Dermis blood vessel endothelial cell (primary cell): ENCODE data around the gene MYO5A. TPM values are rescaled to one million over a fixed set of nuclear protein-coding genes. Genes with fewer than 3 reads are reported as not detected.
"Not testable (repeated sequence)": the region's sequence is repeated elsewhere in the genome, so short reads cannot be mapped to it uniquely, and the experiment has no call there.

ENCODE experiments used
- DNase-seq: peaks from one replicate; pipeline ENCODE4 v3.0.0; 2010
- total RNA-seq: library from RNA; depleted of rRNA; stranded (reverse); fragments of >200 nt; gene quantifications from 2 replicates; pipeline ENCODE4 v1.2.3, GENCODE V29; 2014

MYO5A gene
- total RNA-seq, 1 donor from 2014 or later: 59.9 TPM

- no peak for DNase-seq
Observed at GRCh38 chr15:52503788-52504496, 24.7 kb downstream of the MYO5A start.

DNA sequence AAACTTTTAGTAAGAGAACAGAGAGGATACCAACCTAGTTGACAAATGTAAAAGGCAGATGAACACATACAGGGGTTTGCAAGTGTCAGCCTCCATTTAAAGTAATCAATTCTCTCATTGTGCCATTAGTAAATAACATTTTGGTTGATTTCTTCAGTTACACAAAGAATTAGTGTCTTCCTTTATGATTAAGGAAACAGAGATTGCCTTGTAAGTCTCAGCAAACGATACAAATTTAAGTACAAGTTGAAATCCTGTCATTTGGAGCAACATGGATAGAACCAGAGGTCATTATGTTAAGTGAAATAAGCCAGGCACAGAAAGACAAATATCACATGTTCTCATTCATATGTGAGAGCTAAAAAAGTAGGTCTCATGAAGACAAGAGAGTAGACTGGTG, 26.1 kb downstream of the MYO5A start:
- DNase-seq: no peak

- no peak for DNase-seq
Observed at GRCh38 chr15:52499506-52499905, 29.2 kb downstream of the MYO5A start.

GRCh38 chr15:52498706-52499105, 30.0 kb downstream of the MYO5A start:
- DNase-seq: no peak

DNA sequence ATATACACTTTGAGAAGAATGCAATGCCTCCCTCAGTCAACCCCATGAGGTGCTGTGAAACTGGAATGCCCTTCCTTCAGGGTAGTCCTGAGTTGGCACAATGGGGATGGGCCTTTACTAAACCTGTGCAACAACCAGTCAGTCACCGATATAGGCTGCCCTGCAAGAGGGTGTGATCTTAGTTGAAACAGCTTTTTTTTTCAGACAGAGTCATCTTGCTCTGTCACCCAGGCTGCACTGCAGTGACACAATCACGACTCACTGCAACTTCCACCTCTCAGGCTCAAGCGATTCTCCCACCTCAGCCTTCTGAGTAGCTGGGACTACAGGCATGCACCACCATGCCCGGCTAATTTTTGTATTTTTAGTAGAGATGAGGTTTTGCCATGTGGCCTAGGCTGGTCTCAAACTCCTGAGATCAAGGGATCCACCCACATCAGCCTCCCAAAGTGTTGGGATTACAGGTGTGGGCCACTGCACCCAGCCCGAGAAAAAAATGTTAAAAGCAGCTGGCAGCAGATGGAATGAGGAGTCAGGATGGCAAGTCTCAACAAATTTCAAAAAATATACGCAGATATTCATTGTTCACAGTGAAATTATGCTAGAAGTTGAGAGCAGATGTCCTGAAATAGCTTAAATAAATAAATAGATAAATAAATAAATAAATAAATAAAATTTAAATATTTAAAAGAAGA, 31.8 kb downstream of the MYO5A start:
- no peak for DNase-seq

GRCh38 chr15:52496175-52496574, 32.5 kb downstream of the MYO5A start:
- no peak for DNase-seq

DNA sequence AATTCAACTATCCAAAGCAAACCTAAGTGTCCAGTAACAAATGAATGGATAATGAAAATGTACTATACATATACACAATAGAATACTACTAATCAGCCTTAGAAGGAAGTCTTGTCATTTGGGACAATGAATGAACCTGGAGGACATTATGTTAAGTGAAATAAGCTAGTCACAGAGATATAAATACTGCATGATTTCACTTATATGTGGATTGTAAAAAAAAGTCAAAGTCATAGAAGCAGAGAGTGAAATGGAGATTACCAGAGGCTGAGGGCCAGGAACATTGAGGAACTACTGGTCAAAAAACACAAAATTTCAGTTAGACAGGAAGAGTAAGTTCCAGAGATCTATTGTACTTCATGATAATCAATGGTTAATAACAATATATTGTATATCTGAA, 33.6 kb downstream of the MYO5A start:
- peak; percentile 47 for DNase-seq

- peak; percentile 58 for DNase-seq
Observed at GRCh38 chr15:52493968-52494367, 34.7 kb downstream of the MYO5A start.

- peak; percentile 73 for DNase-seq
Observed at GRCh38 chr15:52492132-52492531, 36.5 kb downstream of the MYO5A start.

GRCh38 chr15:52491472-52491871, 37.2 kb downstream of the MYO5A start:
- DNase-seq: peak; percentile 95

GRCh38 chr15:52489430-52489829, 39.2 kb downstream of the MYO5A start:
- not testable (repeated sequence) for DNase-seq

GRCh38 chr15:52488830-52489229, 39.9 kb downstream of the MYO5A start:
- no peak for DNase-seq

DNA sequence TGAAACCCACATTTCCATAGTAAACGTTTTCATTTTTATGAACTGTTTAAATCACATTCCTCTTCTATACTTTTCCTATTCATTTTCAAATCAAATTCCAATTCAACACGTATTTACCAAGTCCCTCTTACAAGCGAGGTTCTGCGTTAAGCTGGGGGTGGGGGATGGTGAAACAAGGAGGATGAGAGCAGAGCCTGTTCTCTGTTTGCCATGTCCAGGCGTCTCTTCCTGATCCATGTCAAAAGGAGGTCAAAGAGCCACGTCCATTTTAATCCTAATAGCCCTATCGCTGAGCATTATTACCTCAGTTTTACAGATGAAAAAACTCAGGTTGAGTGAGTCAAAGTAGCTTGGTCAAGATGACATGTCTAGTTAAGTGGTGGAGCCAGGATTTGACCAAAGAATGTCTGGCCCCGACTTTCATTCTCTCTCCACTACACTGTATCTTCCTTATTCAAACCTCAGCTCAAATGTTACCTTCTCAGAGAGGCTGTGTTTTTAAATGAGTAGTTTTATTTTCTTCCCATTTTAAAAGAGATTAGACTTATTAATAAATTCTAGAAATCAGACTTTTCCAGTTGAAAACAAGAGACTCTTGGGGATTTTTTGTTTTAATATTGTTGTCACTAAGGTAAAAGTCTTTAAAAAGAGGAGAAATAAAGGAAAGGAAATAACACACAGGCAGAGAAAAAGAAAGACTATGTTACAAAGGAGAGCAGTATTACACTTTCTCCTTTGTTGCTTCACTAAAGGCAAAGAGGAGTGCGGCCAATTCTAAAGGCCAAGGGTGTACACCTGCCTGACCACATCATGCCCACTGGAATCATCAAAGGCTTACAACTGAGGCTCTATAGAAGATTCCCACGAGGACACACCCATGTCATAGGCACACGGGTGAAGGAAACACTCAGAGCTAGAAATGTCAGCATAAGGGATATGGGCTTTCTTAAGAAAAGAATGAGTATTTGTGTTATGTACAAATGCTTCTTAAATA, 42.4 kb downstream of the MYO5A start:
- no peak for DNase-seq

GRCh38 chr15:52485290-52485689, 43.4 kb downstream of the MYO5A start:
- peak; percentile 55 for DNase-seq

DNA sequence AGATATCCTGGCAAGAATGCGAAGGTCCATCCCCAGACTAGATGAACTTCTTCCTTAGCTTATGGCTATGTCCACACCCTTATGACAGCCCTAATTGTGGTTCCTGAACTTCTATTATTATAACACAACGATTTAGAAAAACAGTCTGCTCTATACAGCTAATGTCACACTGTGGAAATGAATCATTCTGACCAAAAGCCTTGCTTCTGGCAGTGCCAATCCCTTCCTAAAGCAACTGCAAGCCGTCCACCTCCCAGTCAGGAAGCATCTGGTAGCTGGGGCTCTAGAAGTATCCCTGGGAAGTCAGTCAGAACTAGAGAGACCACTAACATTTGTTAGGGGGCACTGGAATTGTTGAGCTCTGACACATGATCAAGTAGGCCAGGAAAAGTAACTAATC, 45.0 kb downstream of the MYO5A start:
- DNase-seq: peak; percentile 99

- DNase-seq: peak; percentile 77
Observed at GRCh38 chr15:52481915-52482314, 46.8 kb downstream of the MYO5A start.

GRCh38 chr15:52480990-52481389, 47.7 kb downstream of the MYO5A start:
- DNase-seq: no peak

DNA sequence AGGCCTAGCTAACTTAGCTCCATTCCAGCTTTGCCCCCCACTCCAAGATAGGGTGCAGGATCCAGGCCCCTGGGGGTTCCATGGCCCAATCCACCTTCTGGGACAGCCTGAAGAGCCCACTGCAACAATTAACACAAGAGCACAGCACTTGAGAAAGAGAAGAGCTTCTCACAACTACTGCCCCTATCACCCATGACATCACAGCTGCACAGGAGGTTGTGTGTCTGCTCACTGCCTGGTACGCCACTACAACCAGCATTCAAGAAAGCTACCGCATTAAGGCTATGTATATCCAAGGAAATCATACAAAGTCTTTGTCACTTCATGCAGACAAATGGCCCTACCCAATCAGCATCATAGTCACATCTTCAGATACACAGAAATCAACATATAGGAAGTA, 62.0 kb downstream of the MYO5A start:
- no peak for DNase-seq

- no peak for DNase-seq
Observed at GRCh38 chr15:52466134-52466701, 62.5 kb downstream of the MYO5A start.

DNA sequence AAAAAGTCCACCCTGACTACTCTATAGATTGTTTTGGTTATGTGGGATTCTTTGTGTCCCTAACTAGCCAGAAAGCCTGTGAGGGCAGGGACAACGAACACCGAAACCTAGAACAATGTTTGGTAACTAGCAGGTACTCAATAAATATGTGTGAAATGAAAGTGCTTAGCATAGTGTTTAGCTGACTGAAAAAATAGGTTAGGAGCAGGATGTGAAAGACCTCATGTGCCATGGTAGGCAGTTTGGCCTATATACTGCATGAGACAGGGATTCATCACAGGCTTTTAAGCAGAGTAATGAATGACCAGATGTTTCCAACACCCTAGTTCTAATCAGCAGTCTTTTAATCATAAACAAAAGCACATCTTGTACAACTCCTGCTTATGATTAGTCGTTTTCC, 64.2 kb downstream of the MYO5A start:
- DNase-seq: peak; percentile 46

DNA sequence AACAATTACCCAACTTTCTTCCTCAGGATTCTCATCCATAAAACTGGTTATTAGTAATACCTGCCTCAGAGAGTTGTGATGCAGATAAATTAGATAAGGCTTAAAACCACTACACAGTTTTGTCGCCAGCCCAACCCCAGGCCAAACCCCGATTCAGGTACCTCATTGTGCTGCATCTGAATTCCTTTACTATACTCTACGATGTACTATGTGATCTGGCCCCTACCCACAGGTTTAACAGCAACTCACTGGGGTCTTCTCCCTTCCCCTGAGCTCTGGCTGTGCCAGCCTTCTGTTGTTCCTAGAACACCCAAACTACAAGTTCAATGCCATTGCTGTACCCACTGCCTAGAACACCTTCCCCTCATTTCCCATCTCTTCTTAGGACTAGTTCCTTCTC, 64.6 kb downstream of the MYO5A start:
- DNase-seq: no peak

GRCh38 chr15:52463638-52464037, 65.0 kb downstream of the MYO5A start:
- DNase-seq: peak; percentile 72
